A549 (cell line): ENCODE data around the gene RASD2.

ENCODE experiments used
- CHD2 ChIP-seq: fragments of 150-350 bp; IDR thresholded peaks from 2 replicates; pipeline ENCODE4 v1.6.1; 2014; ENCODE audit warnings: low read length; ENCODE audit not compliant: partially characterized antibody
- CTCF ChIP-seq: fragments of >200 bp; sonication (Bioruptor Twin); formaldehyde crosslinking; IDR thresholded peaks from 3 replicates; pipeline ENCODE4 v1.5.1; 2016
- EP300 ChIP-seq, 2 experiments: fragments of >200 bp; sonication (Bioruptor Twin); formaldehyde crosslinking; IDR thresholded peaks; 2 replicates in 1 of 2; 3 replicates in 1 of 2; pipeline ENCODE4 v1.6.1; 2016 to 2017
- HMGXB4 ChIP-seq: fragments of 250-450 bp; sonication (Bioruptor Pico); IDR thresholded peaks from 2 replicates; pipeline ENCODE4 v1.5.0; 2021; ENCODE audit warnings: mild to moderate bottlenecking, moderate library complexity, borderline replicate concordance
- HOXA7 ChIP-seq: fragments of 250-450 bp; sonication (Bioruptor Pico); IDR thresholded peaks from 2 replicates; pipeline ENCODE4 v1.5.0; 2020; ENCODE audit warnings: mild to moderate bottlenecking, moderate library complexity
- KDM5A ChIP-seq: fragments of 200-600 bp; sonication (generic); IDR thresholded peaks from 2 replicates; pipeline ENCODE4 v1.6.1; 2016; ENCODE audit warnings: antibody characterized with exemption, mild to moderate bottlenecking
- MAFK ChIP-seq: fragments of 450-650 bp; IDR thresholded peaks from 2 replicates; pipeline ENCODE4 v1.6.1; 2014; ENCODE audit not compliant: partially characterized antibody
- POLR2A ChIP-seq: IDR thresholded peaks from 2 replicates; pipeline ENCODE4 v1.6.1; 2012; ENCODE audit warnings: mild to moderate bottlenecking, low read length
- RAD21 ChIP-seq, 2 experiments: fragments of >200 bp in 1 of 2; sonication (Bioruptor Twin) in 1 of 2; formaldehyde crosslinking in 1 of 2; IDR thresholded peaks in 1 of 2; conservative IDR thresholded peaks in 1 of 2; 2 replicates in 1 of 2; 3 replicates in 1 of 2; pipeline ENCODE4 v1.6.1; 2012 to 2018; ENCODE audit warnings: inconsistent platforms in 1 of 2
- RFX5 ChIP-seq: fragments of 450-650 bp; IDR thresholded peaks from 2 replicates; pipeline ENCODE4 v1.7.1; 2014; ENCODE audit warnings: antibody characterized with exemption, mild to moderate bottlenecking, moderate library complexity
- ZFP36 ChIP-seq: fragments of 450-650 bp; IDR thresholded peaks from 2 replicates; pipeline ENCODE4 v1.6.1; 2014; ENCODE audit warnings: borderline replicate concordance; ENCODE audit not compliant: partially characterized antibody
- ZNF302 ChIP-seq: fragments of 250-450 bp; sonication (Bioruptor Pico); IDR thresholded peaks from 2 replicates; pipeline ENCODE4 v1.9.0; 2021; ENCODE audit warnings: inconsistent platforms, mild to moderate bottlenecking, moderate library complexity
- TF ChIP-seq, protein P1 (sequence below): IDR thresholded peaks from 2 replicates; pipeline ENCODE4 v1.6.1; 2012; ENCODE audit warnings: low read depth, borderline replicate concordance
- TF ChIP-seq, protein P2 (sequence below): fragments of >200 bp; sonication (Bioruptor Twin); formaldehyde crosslinking; IDR thresholded peaks from 3 replicates; pipeline ENCODE4 v1.6.1; 2016

GRCh38 chr22:35531676-35532075 is 9.0 kb upstream of the RASD2 start:
- TF ChIP-seq EP300 (IDR thresholded peaks at IDR 0.05) (no peak), KDM5A (no peak), CTCF (no peak), HOXA7 (CRISPR knock-in tag) (no peak), ZFP36 (no peak), RAD21 (conservative IDR thresholded peaks at IDR 0.05 in 1 of 2, IDR thresholded peaks at IDR 0.05 in 1 of 2) (no peak), ZNF302 (CRISPR knock-in tag) (no peak), CHD2 (no peak), HMGXB4 (no peak), RFX5 (no peak), POLR2A (no peak), MAFK (no peak)
- TF ChIP-seq, protein P1, sequence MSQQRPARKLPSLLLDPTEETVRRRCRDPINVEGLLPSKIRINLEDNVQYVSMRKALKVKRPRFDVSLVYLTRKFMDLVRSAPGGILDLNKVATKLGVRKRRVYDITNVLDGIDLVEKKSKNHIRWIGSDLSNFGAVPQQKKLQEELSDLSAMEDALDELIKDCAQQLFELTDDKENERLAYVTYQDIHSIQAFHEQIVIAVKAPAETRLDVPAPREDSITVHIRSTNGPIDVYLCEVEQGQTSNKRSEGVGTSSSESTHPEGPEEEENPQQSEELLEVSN = no peak
- TF ChIP-seq, protein P2, sequence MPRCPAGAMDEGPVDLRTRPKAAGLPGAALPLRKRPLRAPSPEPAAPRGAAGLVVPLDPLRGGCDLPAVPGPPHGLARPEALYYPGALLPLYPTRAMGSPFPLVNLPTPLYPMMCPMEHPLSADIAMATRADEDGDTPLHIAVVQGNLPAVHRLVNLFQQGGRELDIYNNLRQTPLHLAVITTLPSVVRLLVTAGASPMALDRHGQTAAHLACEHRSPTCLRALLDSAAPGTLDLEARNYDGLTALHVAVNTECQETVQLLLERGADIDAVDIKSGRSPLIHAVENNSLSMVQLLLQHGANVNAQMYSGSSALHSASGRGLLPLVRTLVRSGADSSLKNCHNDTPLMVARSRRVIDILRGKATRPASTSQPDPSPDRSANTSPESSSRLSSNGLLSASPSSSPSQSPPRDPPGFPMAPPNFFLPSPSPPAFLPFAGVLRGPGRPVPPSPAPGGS = no peak
